Tibial artery (tissue), 4 donors: ENCODE measurements around the gene LMOD1.
A peak's percentile ranks its signal among the peaks of the same experiment; 100 is the strongest.

Experiments used
- DNase-seq, 2 donors: peaks; one replicate each; pipeline ENCODE4 v3.0.0-alpha.2; 2019
- H3K27ac ChIP-seq, 2 donors: fragments of 200-600 bp; sonication (generic) in 1 of 2; 1 replicate in 1 of 2; 2 replicates in 1 of 2; pipeline ENCODE4 v1.5.1; 2018 to 2019; ENCODE audit warnings: mild to moderate bottlenecking in 1 of 2
- H3K27me3 ChIP-seq, 2 donors: fragments of 200-600 bp; sonication (generic) in 1 of 2; one replicate each; pipeline versions ENCODE4 v1.5.1 to v1.6.0; 2016 to 2019
- H3K36me3 ChIP-seq, 3 donors: fragments of 200-600 bp; sonication (generic) in 2 of 3; one replicate each; pipeline ENCODE4 v1.5.1; 2016 to 2019; ENCODE audit warnings: mild to moderate bottlenecking in 2 of 3
- H3K4me1 ChIP-seq, 4 donors: fragments of 200-600 bp; sonication (generic) in 2 of 4; 1 replicate in 3 of 4; 2 replicates in 1 of 4; pipeline ENCODE4 v1.5.1; 2016 to 2019
- H3K4me3 ChIP-seq, 2 donors: fragments of 200-600 bp; sonication (generic) in 1 of 2; 1 replicate in 1 of 2; 2 replicates in 1 of 2; pipeline ENCODE4 v1.5.1; 2018 to 2019; ENCODE audit warnings: mild to moderate bottlenecking in 2 of 2
- H3K9me3 ChIP-seq, 3 donors: fragments of 200-600 bp; sonication (generic) in 1 of 3; one replicate each; pipeline ENCODE4 v1.5.1; 2016 to 2019
- CTCF ChIP-seq, 2 experiments: fragments of 200-600 bp in 1 of 2; fragments of 450-650 bp in 1 of 2; IDR thresholded peaks; one replicate each; pipeline ENCODE4 v1.5.1; 2017 to 2019; ENCODE audit warnings: antibody characterized with exemption in 2 of 2, mild to moderate bottlenecking in 1 of 2, moderate library complexity in 1 of 2
- intact Hi-C: fragments of 100-400 bp; cut with DNase I; formaldehyde crosslinking; loops from one replicate; pipeline ENCODE4 v1.15.0; 2023; ENCODE audit warnings: low total_unique reads

LMOD1 gene

GRCh38 chr1:201984446-201984845, 38.1 kb upstream of the LMOD1 start:
- intact Hi-C loops: no loop called here
- no peak for TF ChIP-seq CTCF (IDR thresholded peaks at IDR 0.05)
- peaks cover 0 to 27% (median 13%) of the 10 kb centered on the region in 4 donors for H3K4me1 ChIP-seq
- peaks cover 9 to 11% (median 10%) of the 10 kb centered on the region in 3 donors for H3K36me3 ChIP-seq
- no peaks in the 10 kb centered on the region for H3K9me3 ChIP-seq
- no peak overlapping the region for H3K4me3 ChIP-seq
- H3K27me3 ChIP-seq: no peaks in the 10 kb centered on the region
- DNase-seq: no peak
- no peak overlapping the region for H3K27ac ChIP-seq

GRCh38 chr1:201983380-201983805, 37.0 kb upstream of the LMOD1 start:
- intact Hi-C loops: no loop called here

GRCh38 chr1:201982623-201983379, 36.5 kb upstream of the LMOD1 start, which contains the start of gene RNPEP:
Gene RNPEP, plus strand, starts transcription at chr1:201982648. Its CDS starts 19 bp downstream, at chr1:201982667.
- H3K9me3 ChIP-seq: no peaks in the 10 kb centered on the region
- H3K27ac ChIP-seq: peak within 1 kb of the TSS; percentile 87
- H3K4me1 ChIP-seq: peaks cover 0 to 27% (median 13%) of the 10 kb centered on the region in 4 donors
- peak within 1 kb of the TSS; percentile 92 to 97 for H3K4me3 ChIP-seq
- no peaks in the 10 kb centered on the region for H3K27me3 ChIP-seq
- peak; percentile 71 to 87 for DNase-seq
- intact Hi-C loops: no loop called here
- H3K36me3 ChIP-seq: no peaks in the 10 kb centered on the region
- peak in 1 of 2 experiments; percentile 18 for TF ChIP-seq CTCF (IDR thresholded peaks at IDR 0.05)

More at GRCh38 chr1:201983380-201983805, 37.0 kb upstream of the LMOD1 start:
- Histone ChIP-seq H3K27ac (peak overlapping the region; percentile 87), H3K4me1 (peaks cover 0 to 27% (median 13%) of the 10 kb centered on the region in 4 donors), H3K9me3 (no peaks in the 10 kb centered on the region), H3K36me3 (peaks cover 0 to under 1% (median 0%) of the 10 kb centered on the region in 3 donors), H3K27me3 (no peaks in the 10 kb centered on the region), H3K4me3 (peak overlapping the region; percentile 92 to 97)
- DNase-seq: no peak
- no peak for TF ChIP-seq CTCF (IDR thresholded peaks at IDR 0.05)

- no peak for TF ChIP-seq CTCF (IDR thresholded peaks at IDR 0.05)
- no peaks in the 10 kb centered on the region for H3K27me3 ChIP-seq
- H3K36me3 ChIP-seq: no peaks in the 10 kb centered on the region
- intact Hi-C loops: no loop called here
- H3K4me3 ChIP-seq: peak overlapping the region; percentile 92 to 97
- no peaks in the 10 kb centered on the region for H3K9me3 ChIP-seq
- DNase-seq: peak; percentile 72 to 87
- peaks cover 0 to 27% (median 13%) of the 10 kb centered on the region in 4 donors for H3K4me1 ChIP-seq
- peak overlapping the region; percentile 87 for H3K27ac ChIP-seq
Observed at GRCh38 chr1:201982082-201982622, 35.8 kb upstream of the LMOD1 start.

- intact Hi-C loops: loop anchor here (5.0 kb wide), 1 partner anchor 73 kb away; no protein-coding TSS in a partner anchor
- H3K9me3 ChIP-seq: no peaks in the 10 kb centered on the region
- peaks cover 0 to 19% (median 6%) of the 10 kb centered on the region in 4 donors for H3K4me1 ChIP-seq
- no peak overlapping the region for H3K4me3 ChIP-seq
- no peak for TF ChIP-seq CTCF (IDR thresholded peaks at IDR 0.05)
- no peaks in the 10 kb centered on the region for H3K27me3 ChIP-seq
- peaks cover 28 to 48% (median 38%) of the 10 kb centered on the region in 3 donors for H3K36me3 ChIP-seq
- DNase-seq: no peak
- H3K27ac ChIP-seq: no peak overlapping the region
Observed at GRCh38 chr1:201970334-201971159, 24.2 kb upstream of the LMOD1 start.
